Measurements from ENCODE around the gene WDPCP.
"Not testable (repeated sequence)": the region's sequence is repeated elsewhere in the genome, so short reads cannot be mapped to it uniquely, and the experiment has no call there.

The WDPCP gene

GRCh38 chr2:63081404-63081803 lies 506.9 kb downstream of the WDPCP start:
- no peak for DNase-seq (ENCODE audit: low read depth, low spot score)
- no peak overlapping the region for H3K4me3 ChIP-seq (ENCODE audit: low read depth, low read length)
- no peak for TF ChIP-seq CTCF (IDR thresholded peaks at IDR 0.05; ENCODE audit: insufficient read depth, low read length, missing control alignments)
- ChIA-PET POLR2A (no interaction called here), CTCF (no interaction called here)

DNA sequence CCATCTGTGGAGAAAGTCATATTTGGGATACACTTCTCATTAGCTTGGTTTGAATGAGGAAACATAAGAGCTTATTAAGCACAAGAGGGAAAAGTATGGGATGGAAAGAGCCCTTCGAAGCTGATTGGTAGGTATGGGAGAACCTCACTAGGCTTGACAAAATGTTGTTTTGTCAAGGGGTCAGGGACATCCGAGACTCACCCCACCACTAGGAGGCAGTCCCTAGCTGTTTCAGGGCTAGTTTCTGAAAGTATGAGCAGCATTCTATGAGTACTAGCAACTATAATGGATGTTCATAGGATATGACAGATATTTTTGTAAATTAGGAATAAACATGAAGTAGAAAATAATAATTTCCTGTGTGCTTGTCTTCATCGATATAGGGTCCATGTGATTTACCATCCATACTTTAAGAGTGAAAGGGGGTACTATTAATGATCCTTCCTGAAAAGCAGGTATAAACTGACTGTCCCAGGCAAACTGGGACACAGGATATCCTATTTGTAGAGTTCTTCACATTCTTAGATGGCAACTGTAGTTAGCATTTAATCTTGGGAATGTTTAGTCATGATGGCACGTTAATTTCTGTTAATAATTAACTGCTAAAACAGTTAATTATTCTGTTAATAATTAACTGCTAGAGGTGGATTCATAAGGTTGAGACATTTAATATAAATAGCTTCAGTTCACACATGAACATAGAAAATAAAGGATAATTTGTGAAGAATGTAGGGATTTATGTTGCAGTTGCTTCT lies 509.2 kb downstream of the WDPCP start:
- no peak for DNase-seq (ENCODE audit: low read depth, low spot score)

GRCh38 chr2:63074399-63074798 lies 513.9 kb downstream of the WDPCP start:
- CTCF ChIA-PET; DNase-seq (ENCODE audit: low read depth, low spot score); H3K4me3 ChIP-seq (ENCODE audit: low read depth, low read length); POLR2A ChIA-PET: not testable (repeated sequence)

More for the DNA sequence above, 509.2 kb downstream of the WDPCP start:
- ChIA-PET CTCF (interaction anchor here (1.2 to 1.3 kb wide), 2 partner anchors 13 to 409 kb away, joined by 3 to 5 read pairs; no protein-coding TSS in a partner anchor), POLR2A (no interaction called here)
- TF ChIP-seq CTCF (IDR thresholded peaks at IDR 0.05; ENCODE audit: insufficient read depth, low read length, missing control alignments) = peak; percentile 25
- no peak overlapping the region for H3K4me3 ChIP-seq (ENCODE audit: low read depth, low read length)

DNA sequence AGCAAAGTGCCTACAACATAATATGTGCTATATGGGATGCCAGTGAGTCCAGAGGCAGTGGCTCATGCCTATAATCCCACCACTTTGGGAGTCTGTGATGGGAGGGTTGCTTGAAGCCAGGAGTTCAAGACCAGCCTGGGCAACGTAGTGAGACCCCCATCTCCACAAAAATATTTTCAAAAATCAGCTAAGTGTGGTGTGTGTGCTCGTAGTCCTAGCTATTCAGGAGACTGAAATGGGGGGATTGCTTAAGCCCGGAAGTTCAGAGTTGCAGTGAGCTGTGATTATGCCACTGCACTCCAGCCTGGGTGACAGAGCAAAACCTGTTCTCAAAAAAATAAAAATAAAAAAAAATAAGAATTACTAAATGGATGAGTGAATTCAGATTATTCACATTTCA lies 514.3 kb downstream of the WDPCP start:
- ChIA-PET CTCF (no interaction called here), POLR2A (no interaction called here)
- TF ChIP-seq CTCF (IDR thresholded peaks at IDR 0.05; ENCODE audit: insufficient read depth, low read length, missing control alignments) = no peak
- DNase-seq (ENCODE audit: low read depth, low spot score) = no peak
- H3K4me3 ChIP-seq (ENCODE audit: low read depth, low read length) = no peak overlapping the region

DNA sequence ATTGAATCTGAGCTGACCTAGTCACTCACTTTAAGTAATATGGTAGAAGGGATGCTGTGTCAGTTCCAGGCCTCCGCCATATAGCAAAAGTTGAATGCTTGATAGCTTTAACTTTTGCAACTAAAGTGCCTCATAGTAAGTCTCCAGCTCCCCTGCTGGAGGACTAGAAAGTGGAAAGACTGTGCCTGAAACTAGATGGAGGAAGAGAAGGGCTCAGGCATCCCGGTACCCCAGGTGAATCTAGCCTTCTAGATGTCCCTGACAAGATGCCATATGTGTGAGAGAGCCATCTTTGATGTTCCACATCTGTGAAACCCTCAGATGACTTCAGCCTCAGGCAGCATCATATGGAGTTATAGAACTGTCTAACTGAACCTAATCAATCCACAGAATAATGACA lies 516.6 kb downstream of the WDPCP start:
- ChIA-PET POLR2A (no interaction called here), CTCF (no interaction called here)
- H3K4me3 ChIP-seq (ENCODE audit: low read depth, low read length) = no peak overlapping the region
- no peak for DNase-seq (ENCODE audit: low read depth, low spot score)
- TF ChIP-seq CTCF (IDR thresholded peaks at IDR 0.05; ENCODE audit: insufficient read depth, low read length, missing control alignments) = no peak
